Hepatocyte (in vitro differentiated cells): Measurements from ENCODE around the gene WDHD1.

Experiments used
- EZH2 ChIP-seq: fragments of 200-600 bp; sonication (generic); IDR thresholded peaks from 2 replicates; pipeline ENCODE4 v1.6.1; 2016; ENCODE audit warnings: antibody characterized with exemption, mild to moderate bottlenecking, borderline replicate concordance
- EZH2phosphoT487 ChIP-seq: fragments of 200-600 bp; sonication (generic); IDR thresholded peaks from one replicate; pipeline ENCODE4 v1.6.1; 2018; ENCODE audit warnings: antibody characterized with exemption, mild to moderate bottlenecking, low read depth, moderate library complexity; ENCODE audit not compliant: unreplicated experiment, severe bottlenecking
- TF ChIP-seq, protein P1 (sequence below): fragments of 200-600 bp; sonication (generic); IDR thresholded peaks from 2 replicates; pipeline ENCODE4 v1.5.1; 2016; ENCODE audit warnings: antibody characterized with exemption, mild to moderate bottlenecking; ENCODE audit not compliant: poor library complexity

DNA sequence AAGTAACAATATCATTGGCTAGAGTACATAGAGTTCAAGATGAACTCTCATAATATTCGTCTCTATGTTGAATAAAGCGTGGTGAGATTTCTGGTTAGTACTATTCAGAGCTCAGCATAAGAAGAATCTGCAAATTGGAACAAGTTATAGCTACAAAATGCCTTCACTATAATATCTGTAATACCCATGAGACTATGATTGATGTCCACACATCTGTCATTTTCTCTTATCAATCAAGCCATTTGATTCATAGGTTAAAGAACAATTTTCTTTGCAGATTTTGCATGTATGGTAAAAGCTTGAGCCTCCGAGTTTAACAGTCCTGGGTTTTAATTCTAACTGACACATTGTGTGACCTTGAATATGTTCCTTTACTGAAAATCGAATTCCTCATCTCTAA, 1.6 kb upstream of the WDHD1 start:
- TF ChIP-seq, protein P1, sequence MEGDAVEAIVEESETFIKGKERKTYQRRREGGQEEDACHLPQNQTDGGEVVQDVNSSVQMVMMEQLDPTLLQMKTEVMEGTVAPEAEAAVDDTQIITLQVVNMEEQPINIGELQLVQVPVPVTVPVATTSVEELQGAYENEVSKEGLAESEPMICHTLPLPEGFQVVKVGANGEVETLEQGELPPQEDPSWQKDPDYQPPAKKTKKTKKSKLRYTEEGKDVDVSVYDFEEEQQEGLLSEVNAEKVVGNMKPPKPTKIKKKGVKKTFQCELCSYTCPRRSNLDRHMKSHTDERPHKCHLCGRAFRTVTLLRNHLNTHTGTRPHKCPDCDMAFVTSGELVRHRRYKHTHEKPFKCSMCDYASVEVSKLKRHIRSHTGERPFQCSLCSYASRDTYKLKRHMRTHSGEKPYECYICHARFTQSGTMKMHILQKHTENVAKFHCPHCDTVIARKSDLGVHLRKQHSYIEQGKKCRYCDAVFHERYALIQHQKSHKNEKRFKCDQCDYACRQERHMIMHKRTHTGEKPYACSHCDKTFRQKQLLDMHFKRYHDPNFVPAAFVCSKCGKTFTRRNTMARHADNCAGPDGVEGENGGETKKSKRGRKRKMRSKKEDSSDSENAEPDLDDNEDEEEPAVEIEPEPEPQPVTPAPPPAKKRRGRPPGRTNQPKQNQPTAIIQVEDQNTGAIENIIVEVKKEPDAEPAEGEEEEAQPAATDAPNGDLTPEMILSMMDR = no peak
- TF ChIP-seq EZH2phosphoT487 = no peak
- no peak for TF ChIP-seq EZH2
